ENCODE measurements around the gene PLPP7. TPM values are rescaled to one million over a fixed set of nuclear protein-coding genes. Genes with fewer than 3 reads are reported as not detected.

Gene PLPP7
- total and polyA plus RNA-seq, 2 donors from 2014 or later: 4.0 to 5.5 TPM

DNA sequence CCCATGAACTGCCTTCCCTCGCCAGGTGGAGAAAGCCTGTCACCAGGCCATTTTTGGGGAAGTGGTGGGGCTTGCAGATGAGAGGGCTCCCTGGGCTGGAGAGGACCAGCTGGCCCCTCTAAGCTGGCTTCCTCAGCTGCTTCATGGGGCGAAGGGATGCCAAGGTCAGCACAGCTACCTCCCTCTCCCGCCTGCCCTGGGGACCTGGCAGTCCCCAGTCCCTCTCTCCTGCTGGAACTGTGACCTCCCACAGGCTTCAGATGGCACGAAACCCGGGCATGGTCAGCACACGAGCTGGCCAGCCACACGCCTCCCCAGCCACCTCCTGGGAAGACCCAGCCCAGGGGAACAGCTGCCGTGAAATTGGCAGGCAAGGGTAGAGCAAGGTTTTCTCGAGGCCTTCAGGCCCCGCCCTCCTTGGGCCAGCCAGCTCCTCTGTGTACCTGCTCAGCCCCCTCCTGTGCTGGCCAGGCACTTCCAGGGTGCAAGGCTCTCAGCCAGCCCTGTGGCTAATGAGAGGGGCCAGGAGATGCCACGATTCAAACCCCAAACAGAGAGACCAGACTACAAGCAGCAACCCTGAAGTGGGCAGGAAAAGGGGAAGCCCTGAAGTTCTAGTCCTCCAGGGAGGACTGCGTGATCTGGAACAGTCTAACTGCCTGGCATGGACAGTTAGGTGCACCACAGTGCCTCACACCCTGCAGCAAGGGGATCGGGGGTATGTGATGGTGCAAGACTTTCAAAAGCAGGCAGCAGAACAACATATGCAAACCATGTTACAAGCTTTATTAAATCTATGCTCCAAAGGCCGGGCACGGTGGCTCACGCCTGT lies 12.9 kb downstream of the PLPP7 start:
- no peaks in the 10 kb centered on the region for H3K36me3 ChIP-seq (ENCODE audit: control insufficient read depth in 2 of 3, insufficient read depth in 3 of 3, low read length in 3 of 3)
- H3K4me3 ChIP-seq (ENCODE audit: low read length in 3 of 3): no peak overlapping the region
- DNase-seq: no peak
- no peaks in the 10 kb centered on the region for H3K9me3 ChIP-seq (ENCODE audit: control insufficient read depth in 2 of 3, insufficient read depth in 1 of 3, low read length in 3 of 3)
- FAIRE-seq: no peak
- TF ChIP-seq, protein P1, sequence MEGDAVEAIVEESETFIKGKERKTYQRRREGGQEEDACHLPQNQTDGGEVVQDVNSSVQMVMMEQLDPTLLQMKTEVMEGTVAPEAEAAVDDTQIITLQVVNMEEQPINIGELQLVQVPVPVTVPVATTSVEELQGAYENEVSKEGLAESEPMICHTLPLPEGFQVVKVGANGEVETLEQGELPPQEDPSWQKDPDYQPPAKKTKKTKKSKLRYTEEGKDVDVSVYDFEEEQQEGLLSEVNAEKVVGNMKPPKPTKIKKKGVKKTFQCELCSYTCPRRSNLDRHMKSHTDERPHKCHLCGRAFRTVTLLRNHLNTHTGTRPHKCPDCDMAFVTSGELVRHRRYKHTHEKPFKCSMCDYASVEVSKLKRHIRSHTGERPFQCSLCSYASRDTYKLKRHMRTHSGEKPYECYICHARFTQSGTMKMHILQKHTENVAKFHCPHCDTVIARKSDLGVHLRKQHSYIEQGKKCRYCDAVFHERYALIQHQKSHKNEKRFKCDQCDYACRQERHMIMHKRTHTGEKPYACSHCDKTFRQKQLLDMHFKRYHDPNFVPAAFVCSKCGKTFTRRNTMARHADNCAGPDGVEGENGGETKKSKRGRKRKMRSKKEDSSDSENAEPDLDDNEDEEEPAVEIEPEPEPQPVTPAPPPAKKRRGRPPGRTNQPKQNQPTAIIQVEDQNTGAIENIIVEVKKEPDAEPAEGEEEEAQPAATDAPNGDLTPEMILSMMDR (IDR thresholded peaks at IDR 0.05; ENCODE audit: borderline replicate concordance, extremely low read depth, insufficient read depth): no peak
- H3K27ac ChIP-seq (ENCODE audit: low read depth in 2 of 2, low read length in 2 of 2): no peak overlapping the region
- intact Hi-C loops (cut with DNase I): no loop called here
- H3K27me3 ChIP-seq (ENCODE audit: control insufficient read depth, insufficient read depth, low read length): no peaks in the 10 kb centered on the region
- H3K9ac ChIP-seq (ENCODE audit: low read length in 3 of 3): no peak overlapping the region
- H3K4me1 ChIP-seq (ENCODE audit: control insufficient read depth in 2 of 3, insufficient read depth in 2 of 3, low read depth in 1 of 3, low read length in 3 of 3): no peaks in the 10 kb centered on the region

DNA sequence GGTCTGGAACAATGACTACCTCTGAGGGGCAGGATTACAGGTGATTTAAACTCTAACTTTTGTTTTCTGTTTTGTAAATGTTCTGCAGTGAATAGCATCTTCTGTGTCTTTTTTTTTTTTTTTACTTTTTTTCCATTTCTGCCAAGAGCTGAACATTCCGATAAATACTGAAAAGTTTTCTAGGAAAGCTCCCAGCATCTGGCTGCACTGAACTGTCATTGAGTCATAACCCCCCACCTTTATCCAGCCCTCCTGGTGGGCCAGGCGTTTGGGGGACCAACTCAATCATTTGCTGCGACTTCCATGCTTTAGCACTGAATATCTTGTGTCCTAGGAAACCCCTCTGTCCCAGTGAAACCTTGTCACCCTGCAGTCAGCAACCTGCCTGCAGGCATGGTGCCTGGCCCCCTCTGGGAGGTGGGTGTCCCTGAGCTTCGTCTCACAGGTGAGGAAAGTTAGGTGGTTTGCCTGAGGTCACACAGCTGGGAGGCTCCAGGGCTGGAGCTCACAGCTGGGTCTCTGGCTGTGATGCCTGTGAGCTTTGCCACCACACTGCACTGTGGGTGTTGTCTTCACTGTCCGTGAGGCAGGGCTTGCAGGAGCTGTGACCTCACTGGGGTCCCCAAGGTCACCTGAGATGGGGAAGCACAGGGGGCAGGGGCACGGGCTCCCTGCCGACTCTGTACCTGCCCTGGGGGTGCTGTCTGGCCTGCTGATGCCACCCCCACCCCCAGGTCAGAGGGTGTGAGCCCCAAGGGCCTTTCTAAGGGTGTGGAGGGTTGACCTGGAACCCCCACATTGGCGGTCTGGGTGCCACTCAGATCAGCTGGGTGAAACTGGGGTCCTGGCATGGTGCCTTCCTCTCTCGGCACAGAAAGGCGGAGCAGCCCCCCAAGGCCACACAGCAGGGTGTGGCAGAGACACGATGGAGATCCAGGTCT lies 14.1 kb downstream of the PLPP7 start:
- TF ChIP-seq, protein P1 (IDR thresholded peaks at IDR 0.05; ENCODE audit: borderline replicate concordance, extremely low read depth, insufficient read depth): no peak
- no peaks in the 10 kb centered on the region for H3K27me3 ChIP-seq (ENCODE audit: control insufficient read depth, insufficient read depth, low read length)
- H3K9ac ChIP-seq (ENCODE audit: low read length in 3 of 3): no peak overlapping the region
- no peaks in the 10 kb centered on the region for H3K36me3 ChIP-seq (ENCODE audit: control insufficient read depth in 2 of 3, insufficient read depth in 3 of 3, low read length in 3 of 3)
- no peak overlapping the region for H3K4me3 ChIP-seq (ENCODE audit: low read length in 3 of 3)
- intact Hi-C loops (cut with DNase I): no loop called here
- DNase-seq (no peak), FAIRE-seq (no peak)
- no peaks in the 10 kb centered on the region for H3K4me1 ChIP-seq (ENCODE audit: control insufficient read depth in 2 of 3, insufficient read depth in 2 of 3, low read depth in 1 of 3, low read length in 3 of 3)
- H3K9me3 ChIP-seq (ENCODE audit: control insufficient read depth in 2 of 3, insufficient read depth in 1 of 3, low read length in 3 of 3): no peaks in the 10 kb centered on the region
- no peak overlapping the region for H3K27ac ChIP-seq (ENCODE audit: low read depth in 2 of 2, low read length in 2 of 2)

DNA sequence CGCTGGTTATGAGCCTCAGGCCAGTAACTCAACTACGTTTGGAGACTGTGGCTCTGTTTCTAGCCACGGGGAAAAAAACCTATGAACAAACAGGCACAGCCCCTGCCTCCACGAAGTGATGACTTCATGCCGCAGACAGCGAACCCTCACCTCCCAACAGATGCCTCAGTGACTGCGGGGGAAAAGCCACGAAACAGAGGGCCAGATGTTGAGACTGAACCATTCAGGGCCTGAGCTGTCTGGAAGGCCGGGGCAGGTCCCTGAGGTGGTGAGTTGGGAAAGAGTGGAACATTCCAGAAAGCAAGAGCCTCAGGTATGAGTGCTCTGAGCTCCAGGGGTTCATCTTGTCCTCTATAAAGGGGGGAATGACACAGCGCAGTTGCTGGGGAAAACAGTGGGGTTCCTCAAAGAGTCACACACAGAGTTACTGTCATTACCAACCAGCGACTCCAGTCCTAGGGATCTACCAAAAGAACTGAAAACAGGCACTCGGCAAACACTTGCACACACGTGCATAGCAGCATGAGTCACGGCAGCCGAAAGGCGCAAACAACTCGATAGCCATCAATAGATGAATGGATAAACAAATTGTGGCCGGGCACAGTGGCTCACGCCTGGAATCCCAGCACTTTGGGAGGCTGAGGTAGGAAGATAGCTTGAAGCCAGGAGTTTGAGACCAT lies 15.3 kb downstream of the PLPP7 start:
- no peaks in the 10 kb centered on the region for H3K27me3 ChIP-seq (ENCODE audit: control insufficient read depth, insufficient read depth, low read length)
- FAIRE-seq: no peak
- no peak for DNase-seq
- no peaks in the 10 kb centered on the region for H3K4me1 ChIP-seq (ENCODE audit: control insufficient read depth in 2 of 3, insufficient read depth in 2 of 3, low read depth in 1 of 3, low read length in 3 of 3)
- no peak overlapping the region for H3K9ac ChIP-seq (ENCODE audit: low read length in 3 of 3)
- intact Hi-C loops (cut with DNase I): no loop called here
- no peaks in the 10 kb centered on the region for H3K9me3 ChIP-seq (ENCODE audit: control insufficient read depth in 2 of 3, insufficient read depth in 1 of 3, low read length in 3 of 3)
- TF ChIP-seq, protein P1 (IDR thresholded peaks at IDR 0.05; ENCODE audit: borderline replicate concordance, extremely low read depth, insufficient read depth): no peak
- no peak overlapping the region for H3K4me3 ChIP-seq (ENCODE audit: low read length in 3 of 3)
- H3K27ac ChIP-seq (ENCODE audit: low read depth in 2 of 2, low read length in 2 of 2): no peak overlapping the region
- no peaks in the 10 kb centered on the region for H3K36me3 ChIP-seq (ENCODE audit: control insufficient read depth in 2 of 3, insufficient read depth in 3 of 3, low read length in 3 of 3)
